ENCODE measurements around the gene GPX4.

GRCh38 chr19:1058112-1058511 is 45.7 kb upstream of the GPX4 start:
- TF ChIP-seq, protein P1, sequence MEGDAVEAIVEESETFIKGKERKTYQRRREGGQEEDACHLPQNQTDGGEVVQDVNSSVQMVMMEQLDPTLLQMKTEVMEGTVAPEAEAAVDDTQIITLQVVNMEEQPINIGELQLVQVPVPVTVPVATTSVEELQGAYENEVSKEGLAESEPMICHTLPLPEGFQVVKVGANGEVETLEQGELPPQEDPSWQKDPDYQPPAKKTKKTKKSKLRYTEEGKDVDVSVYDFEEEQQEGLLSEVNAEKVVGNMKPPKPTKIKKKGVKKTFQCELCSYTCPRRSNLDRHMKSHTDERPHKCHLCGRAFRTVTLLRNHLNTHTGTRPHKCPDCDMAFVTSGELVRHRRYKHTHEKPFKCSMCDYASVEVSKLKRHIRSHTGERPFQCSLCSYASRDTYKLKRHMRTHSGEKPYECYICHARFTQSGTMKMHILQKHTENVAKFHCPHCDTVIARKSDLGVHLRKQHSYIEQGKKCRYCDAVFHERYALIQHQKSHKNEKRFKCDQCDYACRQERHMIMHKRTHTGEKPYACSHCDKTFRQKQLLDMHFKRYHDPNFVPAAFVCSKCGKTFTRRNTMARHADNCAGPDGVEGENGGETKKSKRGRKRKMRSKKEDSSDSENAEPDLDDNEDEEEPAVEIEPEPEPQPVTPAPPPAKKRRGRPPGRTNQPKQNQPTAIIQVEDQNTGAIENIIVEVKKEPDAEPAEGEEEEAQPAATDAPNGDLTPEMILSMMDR (IDR thresholded peaks at IDR 0.05 in 2 of 3, conservative IDR thresholded peaks at IDR 0.05 in 1 of 3; ENCODE audit: control insufficient read depth in 2 of 3, extremely low read depth in 1 of 3, insufficient read depth in 1 of 3, low read depth in 3 of 3, low read length in 3 of 3): no peak
- no peak for TF ChIP-seq ZSCAN29 (IDR thresholded peaks at IDR 0.05)
- no peak for TF ChIP-seq EZH2 (IDR thresholded peaks at IDR 0.05; ENCODE audit: borderline replicate concordance, control insufficient read depth, low read depth, low read length)
- TF ChIP-seq TARDBP (IDR thresholded peaks at IDR 0.05; ENCODE audit: borderline replicate concordance): no peak
- TF ChIP-seq NRF1 (conservative IDR thresholded peaks at IDR 0.05; ENCODE audit: low read depth, low read length): no peak
- TF ChIP-seq CEBPB (IDR thresholded peaks at IDR 0.05; ENCODE audit: borderline replicate concordance in 1 of 2, low read depth in 2 of 2, low read length in 2 of 2): no peak
- no peak for TF ChIP-seq ZBTB33 (IDR thresholded peaks at IDR 0.05)
- TF ChIP-seq RAD21 (IDR thresholded peaks at IDR 0.05; ENCODE audit: insufficient read depth, low read depth, low read length): no peak
- no peak for TF ChIP-seq REST (IDR thresholded peaks at IDR 0.05; ENCODE audit: low read depth, low read length)
- TF ChIP-seq ZNF384 (IDR thresholded peaks at IDR 0.05; ENCODE audit: borderline replicate concordance, low read depth, low read length): no peak
- TF ChIP-seq YY1 (IDR thresholded peaks at IDR 0.05; ENCODE audit: low read depth, low read length): no peak
- TF ChIP-seq USF2 (IDR thresholded peaks at IDR 0.05; ENCODE audit: borderline replicate concordance, low read depth, low read length): no peak
